ENCODE results near the gene RAB11FIP3.

DNA sequence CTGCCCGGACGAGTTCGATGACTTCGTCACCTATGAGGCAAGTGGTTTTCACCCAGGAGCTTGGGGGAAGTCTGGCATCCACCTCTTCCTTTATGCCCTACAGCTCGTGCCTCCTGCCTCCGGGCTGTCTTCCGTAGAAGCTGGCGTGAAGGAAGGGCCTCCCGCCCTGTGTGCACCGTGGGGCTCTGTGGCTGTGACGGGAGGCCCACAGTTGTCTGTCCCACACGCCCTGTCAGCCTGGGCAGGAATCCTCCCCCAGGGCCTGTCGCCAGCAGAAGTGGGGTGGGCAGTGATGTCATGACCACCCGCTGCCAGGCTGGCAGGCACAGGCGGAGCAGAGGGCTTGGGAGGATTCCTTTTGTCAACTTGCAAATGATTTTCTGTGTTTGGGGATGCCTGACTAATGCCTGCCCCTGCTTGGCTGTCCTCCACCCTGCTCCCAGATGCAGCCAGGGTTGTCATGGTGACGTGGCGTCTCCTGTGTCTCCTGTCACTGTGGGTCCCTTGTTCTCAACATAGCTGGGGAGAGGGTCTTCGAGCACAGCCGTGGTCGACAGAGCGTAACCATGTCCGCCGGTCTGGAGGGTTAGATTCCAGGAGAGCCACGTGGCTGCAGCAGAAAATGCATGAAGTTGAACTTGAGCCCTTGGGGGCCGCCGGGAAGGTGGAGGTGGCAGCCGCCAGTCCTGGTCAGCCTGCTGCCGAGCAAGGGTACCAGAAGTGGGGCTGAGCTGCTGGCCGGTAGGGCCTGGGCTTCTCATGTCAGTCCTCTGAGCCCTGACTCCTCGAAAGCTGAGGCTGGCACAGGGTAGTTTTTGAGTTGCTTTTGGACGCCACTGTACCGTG, 46.1 kb downstream of the RAB11FIP3 start:
- TF ChIP-seq, protein P1, sequence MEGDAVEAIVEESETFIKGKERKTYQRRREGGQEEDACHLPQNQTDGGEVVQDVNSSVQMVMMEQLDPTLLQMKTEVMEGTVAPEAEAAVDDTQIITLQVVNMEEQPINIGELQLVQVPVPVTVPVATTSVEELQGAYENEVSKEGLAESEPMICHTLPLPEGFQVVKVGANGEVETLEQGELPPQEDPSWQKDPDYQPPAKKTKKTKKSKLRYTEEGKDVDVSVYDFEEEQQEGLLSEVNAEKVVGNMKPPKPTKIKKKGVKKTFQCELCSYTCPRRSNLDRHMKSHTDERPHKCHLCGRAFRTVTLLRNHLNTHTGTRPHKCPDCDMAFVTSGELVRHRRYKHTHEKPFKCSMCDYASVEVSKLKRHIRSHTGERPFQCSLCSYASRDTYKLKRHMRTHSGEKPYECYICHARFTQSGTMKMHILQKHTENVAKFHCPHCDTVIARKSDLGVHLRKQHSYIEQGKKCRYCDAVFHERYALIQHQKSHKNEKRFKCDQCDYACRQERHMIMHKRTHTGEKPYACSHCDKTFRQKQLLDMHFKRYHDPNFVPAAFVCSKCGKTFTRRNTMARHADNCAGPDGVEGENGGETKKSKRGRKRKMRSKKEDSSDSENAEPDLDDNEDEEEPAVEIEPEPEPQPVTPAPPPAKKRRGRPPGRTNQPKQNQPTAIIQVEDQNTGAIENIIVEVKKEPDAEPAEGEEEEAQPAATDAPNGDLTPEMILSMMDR (IDR thresholded peaks at IDR 0.05): no peak
- TF ChIP-seq POLR2A (IDR thresholded peaks at IDR 0.05) (no peak), EP300 (IDR thresholded peaks at IDR 0.05) (no peak)

Measured in ovary (tissue), 3 donors.